ENCODE data around the gene RHBG.

The RHBG gene

GRCh38 chr1:156425943-156426342 is 56.9 kb downstream of the RHBG start:
- peaks cover 70% of the 10 kb centered on the region for H3K27me3 ChIP-seq (ENCODE audit: control insufficient read depth, insufficient read depth, low read length)
- WGBS (ENCODE audit: insufficient coverage, insufficient read length), result no CpG with 5 or more reads among the region's 7 CpGs

GRCh38 chr1:156427957-156428356 is 58.9 kb downstream of the RHBG start:
- Histone ChIP-seq H3K27me3 (ENCODE audit: control insufficient read depth, insufficient read depth, low read length) (peaks cover 77% of the 10 kb centered on the region), H3K4me1 (ENCODE audit: control insufficient read depth, insufficient read depth, low read length) (peaks cover 16% of the 10 kb centered on the region), H3K9me3 (ENCODE audit: control insufficient read depth, insufficient read depth, low read length) (no peaks in the 10 kb centered on the region), H3K4me3 (ENCODE audit: low read length) (no peak overlapping the region), H3K36me3 (ENCODE audit: control insufficient read depth, insufficient read depth, low read length) (no peaks in the 10 kb centered on the region), H3K27ac (ENCODE audit: low read length) (no peak overlapping the region)
- no CpG with 5 or more reads among the region's 5 CpGs for WGBS (ENCODE audit: insufficient coverage, insufficient read length)
- no peak for DNase-seq (ENCODE audit: low read depth, low spot score)

More at GRCh38 chr1:156425943-156426342, 56.9 kb downstream of the RHBG start:
- H3K9me3 ChIP-seq (ENCODE audit: control insufficient read depth, insufficient read depth, low read length), result no peaks in the 10 kb centered on the region
- H3K27ac ChIP-seq (ENCODE audit: low read length), result no peak overlapping the region
- peaks cover 15% of the 10 kb centered on the region; the same call in 1 of the 2 replicates for H3K4me1 ChIP-seq (ENCODE audit: control insufficient read depth, insufficient read depth, low read length)
- no peak for DNase-seq (ENCODE audit: low read depth, low spot score)
- H3K4me3 ChIP-seq (ENCODE audit: low read length), result no peak overlapping the region
- no peaks in the 10 kb centered on the region for H3K36me3 ChIP-seq (ENCODE audit: control insufficient read depth, insufficient read depth, low read length)

- Histone ChIP-seq H3K9me3 (ENCODE audit: control insufficient read depth, insufficient read depth, low read length) (no peaks in the 10 kb centered on the region), H3K27ac (ENCODE audit: low read length) (no peak overlapping the region), H3K27me3 (ENCODE audit: control insufficient read depth, insufficient read depth, low read length) (peaks cover 77% of the 10 kb centered on the region), H3K4me3 (ENCODE audit: low read length) (no peak overlapping the region), H3K36me3 (ENCODE audit: control insufficient read depth, insufficient read depth, low read length) (no peaks in the 10 kb centered on the region), H3K4me1 (ENCODE audit: control insufficient read depth, insufficient read depth, low read length) (peaks cover 17% of the 10 kb centered on the region)
- DNase-seq (ENCODE audit: low read depth, low spot score), result no peak
- no CpG with 5 or more reads among the region's 4 CpGs for WGBS (ENCODE audit: insufficient coverage, insufficient read length)
Observed at GRCh38 chr1:156428746-156429288, 59.8 kb downstream of the RHBG start.

GRCh38 chr1:156429313-156430060 is 60.5 kb downstream of the RHBG start:
- no peak overlapping the region for H3K27ac ChIP-seq (ENCODE audit: low read length)
- H3K9me3 ChIP-seq (ENCODE audit: control insufficient read depth, insufficient read depth, low read length), result no peaks in the 10 kb centered on the region
- H3K36me3 ChIP-seq (ENCODE audit: control insufficient read depth, insufficient read depth, low read length), result no peaks in the 10 kb centered on the region
- peaks cover 17% of the 10 kb centered on the region for H3K4me1 ChIP-seq (ENCODE audit: control insufficient read depth, insufficient read depth, low read length)
- no peak overlapping the region for H3K4me3 ChIP-seq (ENCODE audit: low read length)
- H3K27me3 ChIP-seq (ENCODE audit: control insufficient read depth, insufficient read depth, low read length), result peaks cover 77% of the 10 kb centered on the region
- no peak for DNase-seq (ENCODE audit: low read depth, low spot score)
- WGBS (ENCODE audit: insufficient coverage, insufficient read length), result no CpG with 5 or more reads among the region's 13 CpGs

GRCh38 chr1:156430303-156430702 is 61.3 kb downstream of the RHBG start:
- Histone ChIP-seq H3K4me1 (ENCODE audit: control insufficient read depth, insufficient read depth, low read length) (peaks cover 17% of the 10 kb centered on the region), H3K27ac (ENCODE audit: low read length) (no peak overlapping the region), H3K9me3 (ENCODE audit: control insufficient read depth, insufficient read depth, low read length) (no peaks in the 10 kb centered on the region), H3K27me3 (ENCODE audit: control insufficient read depth, insufficient read depth, low read length) (peaks cover 77% of the 10 kb centered on the region), H3K36me3 (ENCODE audit: control insufficient read depth, insufficient read depth, low read length) (no peaks in the 10 kb centered on the region), H3K4me3 (ENCODE audit: low read length) (no peak overlapping the region)
- DNase-seq (ENCODE audit: low read depth, low spot score), result no peak
- WGBS (ENCODE audit: insufficient coverage, insufficient read length), result no CpG with 5 or more reads among the region's 7 CpGs

- DNase-seq (ENCODE audit: low read depth, low spot score), result no peak
- Histone ChIP-seq H3K27me3 (ENCODE audit: control insufficient read depth, insufficient read depth, low read length) (peaks cover 81% of the 10 kb centered on the region), H3K36me3 (ENCODE audit: control insufficient read depth, insufficient read depth, low read length) (no peaks in the 10 kb centered on the region), H3K4me3 (ENCODE audit: low read length) (no peak overlapping the region), H3K27ac (ENCODE audit: low read length) (no peak overlapping the region), H3K4me1 (ENCODE audit: control insufficient read depth, insufficient read depth, low read length) (peaks cover 17% of the 10 kb centered on the region), H3K9me3 (ENCODE audit: control insufficient read depth, insufficient read depth, low read length) (no peaks in the 10 kb centered on the region)
- no CpG with 5 or more reads among the region's 3 CpGs for WGBS (ENCODE audit: insufficient coverage, insufficient read length)
Observed at GRCh38 chr1:156430866-156431265, 61.9 kb downstream of the RHBG start.

- Histone ChIP-seq H3K27me3 (ENCODE audit: control insufficient read depth, insufficient read depth, low read length) (peaks cover 84% of the 10 kb centered on the region), H3K36me3 (ENCODE audit: control insufficient read depth, insufficient read depth, low read length) (no peaks in the 10 kb centered on the region), H3K4me1 (ENCODE audit: control insufficient read depth, insufficient read depth, low read length) (peaks cover 17% of the 10 kb centered on the region), H3K4me3 (ENCODE audit: low read length) (no peak overlapping the region), H3K27ac (ENCODE audit: low read length) (no peak overlapping the region), H3K9me3 (ENCODE audit: control insufficient read depth, insufficient read depth, low read length) (no peaks in the 10 kb centered on the region)
- no CpG with 5 or more reads among the region's 4 CpGs for WGBS (ENCODE audit: insufficient coverage, insufficient read length)
- DNase-seq (ENCODE audit: low read depth, low spot score), result no peak
Observed at GRCh38 chr1:156431366-156431765, 62.4 kb downstream of the RHBG start.

GRCh38 chr1:156431769-156432668 is 63.0 kb downstream of the RHBG start:
- no peak for DNase-seq (ENCODE audit: low read depth, low spot score)
- peaks cover 17% of the 10 kb centered on the region for H3K4me1 ChIP-seq (ENCODE audit: control insufficient read depth, insufficient read depth, low read length)
- no peaks in the 10 kb centered on the region for H3K36me3 ChIP-seq (ENCODE audit: control insufficient read depth, insufficient read depth, low read length)

GRCh38 chr1:156432669-156433018 is 63.6 kb downstream of the RHBG start:
- Histone ChIP-seq H3K9me3 (ENCODE audit: control insufficient read depth, insufficient read depth, low read length) (no peaks in the 10 kb centered on the region), H3K27me3 (ENCODE audit: control insufficient read depth, insufficient read depth, low read length) (peaks cover 93% of the 10 kb centered on the region), H3K4me1 (ENCODE audit: control insufficient read depth, insufficient read depth, low read length) (peaks cover 18% of the 10 kb centered on the region), H3K4me3 (ENCODE audit: low read length) (no peak overlapping the region), H3K36me3 (ENCODE audit: control insufficient read depth, insufficient read depth, low read length) (no peaks in the 10 kb centered on the region), H3K27ac (ENCODE audit: low read length) (no peak overlapping the region)
- no CpG with 5 or more reads among the region's 11 CpGs for WGBS (ENCODE audit: insufficient coverage, insufficient read length)
- DNase-seq (ENCODE audit: low read depth, low spot score), result no peak

More at GRCh38 chr1:156431769-156432668, 63.0 kb downstream of the RHBG start:
- H3K27me3 ChIP-seq (ENCODE audit: control insufficient read depth, insufficient read depth, low read length), result peaks cover 87% of the 10 kb centered on the region
- no peak overlapping the region for H3K27ac ChIP-seq (ENCODE audit: low read length)
- H3K9me3 ChIP-seq (ENCODE audit: control insufficient read depth, insufficient read depth, low read length), result no peaks in the 10 kb centered on the region
- no CpG with 5 or more reads among the region's 12 CpGs for WGBS (ENCODE audit: insufficient coverage, insufficient read length)
- H3K4me3 ChIP-seq (ENCODE audit: low read length), result no peak overlapping the region

GRCh38 chr1:156433032-156433431 is 64.0 kb downstream of the RHBG start:
- DNase-seq (ENCODE audit: low read depth, low spot score), result no peak
- Histone ChIP-seq H3K4me1 (ENCODE audit: control insufficient read depth, insufficient read depth, low read length) (peaks cover 18% of the 10 kb centered on the region), H3K4me3 (ENCODE audit: low read length) (no peak overlapping the region), H3K36me3 (ENCODE audit: control insufficient read depth, insufficient read depth, low read length) (no peaks in the 10 kb centered on the region), H3K27ac (ENCODE audit: low read length) (no peak overlapping the region), H3K27me3 (ENCODE audit: control insufficient read depth, insufficient read depth, low read length) (peaks cover 93% of the 10 kb centered on the region), H3K9me3 (ENCODE audit: control insufficient read depth, insufficient read depth, low read length) (no peaks in the 10 kb centered on the region)
- WGBS (ENCODE audit: insufficient coverage, insufficient read length), result no CpG with 5 or more reads among the region's 4 CpGs
